ENCODE results near the gene LMAN1. TPM values are rescaled to one million over a fixed set of nuclear protein-coding genes. Genes with fewer than 3 reads are reported as not detected.

The LMAN1 gene
- total and polyA plus RNA-seq, 4 donors, result 77.2 to 265 (median 98.6) TPM

- DNase-seq (ENCODE audit: low spot score), result no peak
- no peaks in the 10 kb centered on the region for H3K4me1 ChIP-seq (ENCODE audit: control insufficient read depth in 4 of 4, insufficient read depth in 4 of 4, low read length in 3 of 4)
- no peak overlapping the region for H3K9ac ChIP-seq (ENCODE audit: low read depth in 1 of 2, low read length in 2 of 2)
- peaks cover 0 to 3% (median under 1%) of the 10 kb centered on the region in 4 donors for H3K27me3 ChIP-seq (ENCODE audit: control insufficient read depth in 4 of 4, insufficient read depth in 4 of 4, low read length in 3 of 4)
- TF ChIP-seq ZBTB33 (IDR thresholded peaks at IDR 0.05) (no peak), HNF4G (IDR thresholded peaks at IDR 0.05) (no peak), EGR1 (IDR thresholded peaks at IDR 0.05; ENCODE audit: low read depth in 2 of 2) (no peak), GABPA (IDR thresholded peaks at IDR 0.05 in 1 of 2, conservative IDR thresholded peaks at IDR 0.05 in 1 of 2) (no peak), RXRA (IDR thresholded peaks at IDR 0.05) (no peak)
- 67% methylated on average over 10 of the region's 10 CpGs for WGBS
- H3K9me3 ChIP-seq (ENCODE audit: control insufficient read depth in 4 of 4, low read length in 3 of 4), result no peaks in the 10 kb centered on the region
- no peak overlapping the region for H3K4me3 ChIP-seq (ENCODE audit: low read depth in 1 of 3, low read length in 3 of 3)
- H3K36me3 ChIP-seq (ENCODE audit: control insufficient read depth in 4 of 4, insufficient read depth in 3 of 4, low read depth in 1 of 4, low read length in 3 of 4), result no peaks in the 10 kb centered on the region
- H3K27ac ChIP-seq (ENCODE audit: low read depth in 1 of 2, low read length in 2 of 2), result no peak overlapping the region
Observed at GRCh38 chr18:59395226-59396175, 36.4 kb upstream of the LMAN1 start.

- no peak overlapping the region for H3K27ac ChIP-seq (ENCODE audit: low read depth in 1 of 2, low read length in 2 of 2)
- TF ChIP-seq NR2F2 (IDR thresholded peaks at IDR 0.05), result no peak
- no peak for TF ChIP-seq FOXA1 (IDR thresholded peaks at IDR 0.05)
- no peak for TF ChIP-seq HNF4A (conservative IDR thresholded peaks at IDR 0.05)
- no peak for TF ChIP-seq RAD21 (IDR thresholded peaks at IDR 0.05)
- no peak for TF ChIP-seq REST (IDR thresholded peaks at IDR 0.05)
- no peak for TF ChIP-seq EGR1 (IDR thresholded peaks at IDR 0.05; ENCODE audit: low read depth in 2 of 2)
- TF ChIP-seq CTCF (IDR thresholded peaks at IDR 0.05; ENCODE audit: low read depth, low read length, missing input control), result no peak
- no peak for TF ChIP-seq MAX (IDR thresholded peaks at IDR 0.05)
- no peak for TF ChIP-seq FOXA2 (IDR thresholded peaks at IDR 0.05)
- TF ChIP-seq ZBTB33 (IDR thresholded peaks at IDR 0.05), result no peak
- no peak for TF ChIP-seq YY1 (IDR thresholded peaks at IDR 0.05)
- TF ChIP-seq JUND (IDR thresholded peaks at IDR 0.05), result no peak
- no peak for TF ChIP-seq SP1 (IDR thresholded peaks at IDR 0.05)
- no peak for TF ChIP-seq RXRA (IDR thresholded peaks at IDR 0.05)
- no peak for TF ChIP-seq GABPA (IDR thresholded peaks at IDR 0.05 in 1 of 2, conservative IDR thresholded peaks at IDR 0.05 in 1 of 2)
Observed at GRCh38 chr18:59393381-59393780, 34.3 kb upstream of the LMAN1 start.

More at GRCh38 chr18:59393381-59393780, 34.3 kb upstream of the LMAN1 start:
- peaks cover 0 to 3% (median under 1%) of the 10 kb centered on the region in 4 donors for H3K27me3 ChIP-seq (ENCODE audit: control insufficient read depth in 4 of 4, insufficient read depth in 4 of 4, low read length in 3 of 4)
- 85% methylated on average over 3 of the region's 3 CpGs for WGBS
- no peaks in the 10 kb centered on the region for H3K4me1 ChIP-seq (ENCODE audit: control insufficient read depth in 4 of 4, insufficient read depth in 4 of 4, low read length in 3 of 4)
- no peaks in the 10 kb centered on the region for H3K9me3 ChIP-seq (ENCODE audit: control insufficient read depth in 4 of 4, low read length in 3 of 4)
- DNase-seq (ENCODE audit: low spot score), result no peak
- H3K9ac ChIP-seq (ENCODE audit: low read depth in 1 of 2, low read length in 2 of 2), result no peak overlapping the region
- H3K36me3 ChIP-seq (ENCODE audit: control insufficient read depth in 4 of 4, insufficient read depth in 3 of 4, low read depth in 1 of 4, low read length in 3 of 4), result no peaks in the 10 kb centered on the region
- no peak overlapping the region for H3K4me3 ChIP-seq (ENCODE audit: low read depth in 1 of 3, low read length in 3 of 3)
